ENCODE results near the gene ITGA6.

GRCh38 chr2:172488556-172488955 lies 61.2 kb downstream of the ITGA6 start:
- TF ChIP-seq CTCF (IDR thresholded peaks at IDR 0.05) (no peak), POLR2A (IDR thresholded peaks at IDR 0.05) (no peak)

Measured in body of pancreas (tissue), 4 donors.